Endothelial cell of umbilical vein (primary cell): ENCODE measurements around the gene ABHD14A. TPM values are rescaled to one million over a fixed set of nuclear protein-coding genes. Genes with fewer than 3 reads are reported as not detected.

Experiments used
- BruUV-seq: library from RNA; stranded (reverse); fragments of 400-500 nt; replicated peaks from 2 replicates; lab custom pipeline; 2021; lab: Mats Ljungman, UMichigan
- CTCF ChIA-PET: fragments of 300-600, 350-600 bp; sonication (Branson Sonifier 250); formaldehyde crosslinking; loops from one replicate; lab custom pipeline; 2021; ENCODE audit warnings: antibody characterized with exemption, inconsistent platforms; lab: Charles Lee
- POLR2A ChIA-PET: fragments of 300-600, 350-600 bp; sonication (Branson Sonifier 250); formaldehyde crosslinking; loops from one replicate; lab custom pipeline; 2021; ENCODE audit warnings: antibody characterized with exemption, inconsistent platforms; lab: Charles Lee
- DNase-seq: peaks from one replicate; pipeline ENCODE4 v3.0.0-alpha.2; 2011; ENCODE audit warnings: low read depth, low spot score
- FAIRE-seq: peaks from 2 replicates; lab custom pipeline; 2011; peaks lifted over from hg19 to GRCh38; lab: Jason Lieb, UNC
- H2AFZ ChIP-seq: 2 replicates; pipeline ENCODE4 v1.6.0; 2012; ENCODE audit warnings: low read depth, low read length, control low read depth, inconsistent platforms
- H3K27ac ChIP-seq: 2 replicates; pipeline ENCODE4 v1.5.1; 2011; ENCODE audit warnings: low read depth, mild to moderate bottlenecking, control low read depth, low read length, moderate library complexity; ENCODE audit not compliant: insufficient read depth
- H3K27me3 ChIP-seq, 2 experiments: 2 replicates each; pipeline versions ENCODE4 v1.6.0 to v1.6.1; 2011; ENCODE audit warnings: low read length in 2 of 2, mixed read lengths in 1 of 2; ENCODE audit not compliant: control insufficient read depth in 2 of 2, insufficient read depth in 2 of 2
- H3K36me3 ChIP-seq, 2 experiments: 2 replicates in 1 of 2; 3 replicates in 1 of 2; pipeline ENCODE4 v1.5.1; 2011; ENCODE audit warnings: low read length in 2 of 2, mild to moderate bottlenecking in 1 of 2, moderate library complexity in 1 of 2; ENCODE audit not compliant: control insufficient read depth in 2 of 2, insufficient read depth in 2 of 2; ENCODE audit errors: extremely low read depth in 1 of 2
- H3K4me1 ChIP-seq: 3 replicates; pipeline ENCODE4 v1.5.1; 2011; ENCODE audit warnings: mild to moderate bottlenecking, low read length; ENCODE audit not compliant: control insufficient read depth, insufficient read depth; ENCODE audit errors: extremely low read depth
- H3K4me2 ChIP-seq: 2 replicates; pipeline ENCODE4 v1.6.1; 2011; ENCODE audit warnings: low read length, control low read depth, mixed read lengths; ENCODE audit not compliant: insufficient read depth
- H3K4me3 ChIP-seq, 3 experiments: fragments of 200-600 bp in 1 of 3; sonication (generic), shearing (Covaris generic) in 1 of 3; replicated peaks in 1 of 3; 2 replicates each; pipeline ENCODE4 v1.5.1; 2011 to 2016; ENCODE audit warnings: control low read depth in 3 of 3, low read length in 3 of 3, mild to moderate bottlenecking in 2 of 3, inconsistent platforms in 1 of 3, low read depth in 1 of 3, moderate library complexity in 1 of 3; ENCODE audit not compliant: insufficient read depth in 1 of 3
- H3K79me2 ChIP-seq: 2 replicates; pipeline ENCODE4 v1.6.0; 2012; ENCODE audit warnings: low read length, inconsistent platforms; ENCODE audit not compliant: control insufficient read depth, insufficient read depth
- H3K9ac ChIP-seq: replicated peaks from 2 replicates; pipeline ENCODE3; 2011; ENCODE audit warnings: low read length, control low read depth; ENCODE audit not compliant: insufficient read depth; ENCODE audit errors: extremely low read depth
- H3K9me1 ChIP-seq: replicated peaks from 3 replicates; pipeline ENCODE4 v1.6.0; 2011; ENCODE audit warnings: mild to moderate bottlenecking, low read length; ENCODE audit not compliant: control insufficient read depth, insufficient read depth; ENCODE audit errors: extremely low read depth
- H3K9me3 ChIP-seq: replicated peaks from 2 replicates; pipeline ENCODE4 v1.5.1; 2012; ENCODE audit warnings: low read length, inconsistent platforms; ENCODE audit not compliant: control insufficient read depth, insufficient read depth
- H4K20me1 ChIP-seq: replicated peaks from 2 replicates; pipeline ENCODE3; 2011; ENCODE audit warnings: mild to moderate bottlenecking, low read length; ENCODE audit not compliant: control insufficient read depth, insufficient read depth; ENCODE audit errors: extremely low read depth
- CTCF ChIP-seq, 2 donors: IDR thresholded peaks; 1 replicate in 1 of 2; 2 replicates in 1 of 2; pipeline ENCODE4 v1.5.1; 2011; ENCODE audit warnings: low read length in 2 of 2, mild to moderate bottlenecking in 2 of 2, moderate library complexity in 2 of 2, control low read depth in 1 of 2, inconsistent platforms in 1 of 2, low read depth in 1 of 2; ENCODE audit not compliant: insufficient read depth in 1 of 2; ENCODE audit errors: extremely low read depth in 1 of 2
- EZH2 ChIP-seq: IDR thresholded peaks from 2 replicates; pipeline ENCODE4 v1.6.1; 2012; ENCODE audit warnings: borderline replicate concordance, low read depth, mild to moderate bottlenecking, moderate library complexity, low read length, inconsistent platforms; ENCODE audit not compliant: severe bottlenecking
- FOS ChIP-seq: IDR thresholded peaks from 2 replicates; pipeline ENCODE4 v1.6.1; 2011; ENCODE audit warnings: mild to moderate bottlenecking, low read length, moderate library complexity, borderline replicate concordance; ENCODE audit not compliant: insufficient read depth
- GATA2 ChIP-seq: IDR thresholded peaks from 2 replicates; pipeline ENCODE4 v1.7.0; 2011; ENCODE audit warnings: low read depth, mild to moderate bottlenecking, moderate library complexity, mixed read lengths, low read length; ENCODE audit not compliant: insufficient read length, insufficient read depth
- JUN ChIP-seq: IDR thresholded peaks from 2 replicates; pipeline ENCODE4 v1.6.1; 2011; ENCODE audit warnings: borderline replicate concordance, low read depth; ENCODE audit not compliant: insufficient read length, insufficient read depth
- MAX ChIP-seq: IDR thresholded peaks from 2 replicates; pipeline ENCODE4 v1.6.1; 2011; ENCODE audit not compliant: insufficient read depth, insufficient read length
- MYC ChIP-seq: IDR thresholded peaks from one replicate; pipeline ENCODE4 v1.6.1; 2011; ENCODE audit warnings: mild to moderate bottlenecking, low read depth, low read length
- POLR2A ChIP-seq: IDR thresholded peaks from 2 replicates; pipeline ENCODE4 v1.6.1; 2012; ENCODE audit warnings: low read depth, mild to moderate bottlenecking, control low read depth, low read length
- POLR2AphosphoS5 ChIP-seq: IDR thresholded peaks from 2 replicates; pipeline ENCODE4 v1.6.1; 2012; ENCODE audit warnings: low read depth, mild to moderate bottlenecking, control low read depth, low read length, moderate library complexity; ENCODE audit not compliant: insufficient read depth
- dilution Hi-C: fragments of 300-500 bp; cut with MboI; formaldehyde crosslinking; loops from one replicate; pipeline ENCODE4 v1.15.0; 2019; ENCODE audit warnings: low sequenced_read_pairs; ENCODE audit not compliant: extremely low pct_ligation_motif_present
- intact Hi-C: fragments of 100-400 bp; cut with micrococcal nuclease; formaldehyde crosslinking; loops from one replicate; pipeline ENCODE4 v1.10.0; 2022
- polyA plus RNA-seq, 4 experiments: library from polyadenylated mRNA; depleted of rRNA in 3 of 4; stranded (reverse) in 3 of 4; unstranded in 1 of 4; fragments of >200 nt; gene quantifications; 2 replicates each; pipeline versions ENCODE4 v1.2.1 to v1.2.3, GENCODE V29; 2011 to 2012; ENCODE audit warnings: missing spikeins in 1 of 4
- total RNA-seq: library from RNA; stranded (reverse); gene quantifications from 2 replicates; pipeline ENCODE4 v1.2.3, GENCODE V29; 2021

Gene ABHD14A
- total and polyA plus RNA-seq, 2 donors (not counting 3 experiments of a cell fraction or from before 2014, with no cell fraction given), result 6.6 to 23.7 TPM

GRCh38 chr3:51953445-51953844 is 21.4 kb upstream of the ABHD14A start:
- dilution Hi-C loops (no loop called here), intact Hi-C loops (no loop called here)
- Histone ChIP-seq H3K4me2 (no peak overlapping the region), H3K9ac (no peak overlapping the region), H3K27ac (no peak overlapping the region), H2AFZ (no peak overlapping the region), H3K4me3 (no peak overlapping the region), H3K79me2 (no peaks in the 10 kb centered on the region), H4K20me1 (no peaks in the 10 kb centered on the region), H3K27me3 (peaks cover 7 to 13% of the 10 kb centered on the region in 2 experiments), H3K36me3 (no peaks in the 10 kb centered on the region), H3K9me1 (no peaks in the 10 kb centered on the region), H3K9me3 (no peaks in the 10 kb centered on the region), H3K4me1 (no peaks in the 10 kb centered on the region)
- DNase-seq, result no peak
- no TSS peak for BruUV-seq
- ChIA-PET POLR2A (interaction anchor here (1.6 kb wide), 1 partner anchor 11 kb away, joined by 4 read pairs; the partner anchor contains the start of genes PARP3 and RRP9), CTCF (interaction anchor here (0.7 to 1.4 kb wide), 4 partner anchors 11 to 21 kb away, joined by 3 to 4 read pairs (median 3); partner anchors contain the start of genes ABHD14B and RRP9)
- no peak for FAIRE-seq
- TF ChIP-seq FOS, result no peak
- TF ChIP-seq POLR2A, result no peak
- no peak for TF ChIP-seq MYC
- TF ChIP-seq EZH2, result no peak
- TF ChIP-seq POLR2AphosphoS5, result no peak
- TF ChIP-seq CTCF (IDR thresholded peaks at IDR 0.05; ENCODE audit: extremely low read depth in 1 of 2, insufficient read depth in 1 of 2, low read depth in 1 of 2, low read length in 2 of 2), result no peak
- TF ChIP-seq GATA2, result no peak
- TF ChIP-seq JUN, result no peak
- no peak for TF ChIP-seq MAX
